ENCODE data around the gene UFD1. TPM values are rescaled to one million over a fixed set of nuclear protein-coding genes. Genes with fewer than 3 reads are reported as not detected.
A peak's percentile ranks its signal among the peaks of the same experiment; 100 is the strongest.

Gene UFD1
- total and polyA plus RNA-seq, 2 of the 4 experiments (the other 2 are of a cell fraction): 149 to 152 TPM

DNA sequence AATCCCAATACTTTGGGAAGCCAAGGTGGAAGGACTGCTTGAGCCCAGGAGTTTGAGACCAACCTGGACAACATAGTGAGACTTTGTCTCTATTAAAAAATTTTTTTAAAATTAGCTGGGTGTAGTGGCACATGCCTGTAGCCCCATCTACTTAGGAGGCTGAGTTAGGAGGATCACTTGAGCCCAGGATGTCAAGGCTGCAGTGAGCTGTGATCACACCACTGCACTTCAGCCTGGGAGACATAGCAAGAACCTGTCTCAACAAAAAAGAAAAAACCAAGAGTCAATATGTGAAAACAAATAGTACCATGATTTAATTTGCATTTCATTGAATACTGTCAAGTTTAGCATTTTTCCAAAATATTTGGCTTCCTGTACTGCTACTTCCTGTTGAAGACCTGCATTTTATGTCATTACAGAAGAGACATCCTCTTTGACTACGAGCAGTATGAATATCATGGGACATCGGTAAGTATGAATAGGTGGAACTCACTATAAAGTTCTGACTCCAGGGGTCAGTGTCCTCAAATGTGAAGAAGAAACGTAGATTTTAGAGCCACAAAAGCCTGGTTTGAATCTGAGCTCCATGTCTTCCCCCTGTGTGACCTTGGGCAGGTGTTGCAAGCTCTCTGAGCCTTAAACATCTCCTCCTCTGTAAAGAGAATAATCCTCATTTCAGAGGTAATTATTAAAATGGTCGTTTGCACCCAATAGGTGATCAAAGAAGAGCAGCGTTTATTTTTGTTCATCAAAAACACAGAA, 16.8 kb upstream of the UFD1 start (continued):
- TF ChIP-seq RAD21 (IDR thresholded peaks at IDR 0.05; ENCODE audit: low read length): peak; percentile 39

- Histone ChIP-seq H2AK5ac (ENCODE audit: low read depth, low read length) (no peak overlapping the region), H3K27me3 (ENCODE audit: control insufficient read depth, insufficient read depth, low read length) (no peaks in the 10 kb centered on the region), H2BK120ac (ENCODE audit: low read depth, low read length) (no peak overlapping the region), H4K20me1 (ENCODE audit: insufficient read depth, low read length) (no peaks in the 10 kb centered on the region), H3K23ac (ENCODE audit: low read depth, low read length) (no peak overlapping the region), H3K18ac (ENCODE audit: low read depth, low read length) (no peak overlapping the region), H4K5ac (ENCODE audit: low read depth, low read length) (no peak overlapping the region), H4K91ac (ENCODE audit: insufficient read depth, low read depth, low read length) (no peak overlapping the region), H3K36me3 (ENCODE audit: control insufficient read depth, insufficient read depth, low read length) (peaks cover 3% of the 10 kb centered on the region), H3K4me2 (ENCODE audit: low read depth, low read length) (no peak overlapping the region), H2BK15ac (ENCODE audit: low read depth, low read length) (no peak overlapping the region), H3K56ac (ENCODE audit: extremely low read depth, insufficient read depth, low read length) (no peak overlapping the region), H2BK5ac (ENCODE audit: low read depth, low read length, poor library complexity, severe bottlenecking) (no peak overlapping the region), H3K9me3 (ENCODE audit: control insufficient read depth, insufficient read depth, low read length) (no peaks in the 10 kb centered on the region), H3K9ac (ENCODE audit: low read depth, low read length) (no peak overlapping the region), H3K4ac (ENCODE audit: low read depth, low read length) (no peak overlapping the region), H2AFZ (replicated peaks; ENCODE audit: low read length, poor library complexity) (no peak overlapping the region), H2AK9ac (replicated peaks; ENCODE audit: low read depth, low read length, poor library complexity) (no peak overlapping the region), H3K14ac (replicated peaks; ENCODE audit: low read depth, low read length) (no peak overlapping the region), H4K8ac (ENCODE audit: low read depth in 2 of 2, low read length in 2 of 2) (no peak overlapping the region), H3K4me1 (ENCODE audit: control insufficient read depth, insufficient read depth, low read length) (peaks cover 3% of the 10 kb centered on the region), H2BK20ac (ENCODE audit: low read depth, low read length) (no peak overlapping the region), H3K79me1 (ENCODE audit: low read depth in 1 of 2, low read length in 2 of 2) (no peaks in the 10 kb centered on the region), H3K9me1 (ENCODE audit: insufficient read depth, low read length) (peaks cover 4% of the 10 kb centered on the region; the same call in 1 of the 2 replicates), H3K27ac (ENCODE audit: insufficient read depth, low read length) (no peak overlapping the region), H3K4me3 (ENCODE audit: insufficient read depth, low read depth, low read length) (no peak overlapping the region)
- WGBS, 2 experiments (ENCODE audit: extremely low coverage in 2 of 2, insufficient read length in 1 of 2): 100% methylated on average over 5 of the region's 6 CpGs; no CpG with 5 or more reads in 1 of the 2 experiments
- CTCF ChIA-PET: no interaction called here
- dilution Hi-C loops (cut with HindIII; ENCODE audit: low sequenced_read_pairs, unreplicated experiment): no loop called here
- DNase-seq (no peak), ATAC-seq (ENCODE audit: low read depth) (no peak)
- in situ Hi-C loops (cut with MboI; ENCODE audit: low sequenced_read_pairs): no loop called here
- BruUV-seq (replicated peaks): no TSS peak
- intact Hi-C loops (cut with micrococcal nuclease): no loop called here
- POLR2A ChIA-PET (ENCODE audit: unreplicated experiment): no interaction called here
- TF ChIP-seq MAFK (IDR thresholded peaks at IDR 0.05; ENCODE audit: low read depth, low read length) (no peak), MAZ (IDR thresholded peaks at IDR 0.05; ENCODE audit: borderline replicate concordance, low read depth, low read length) (no peak), SMC3 (IDR thresholded peaks at IDR 0.05; ENCODE audit: low read depth, low read length) (no peak), CEBPB (IDR thresholded peaks at IDR 0.05; ENCODE audit: low read depth, low read length) (no peak), USF2 (IDR thresholded peaks at IDR 0.05; ENCODE audit: low read depth, low read length) (no peak), FOS (IDR thresholded peaks at IDR 0.05; ENCODE audit: low read depth, low read length) (no peak), RFX5 (IDR thresholded peaks at IDR 0.05; ENCODE audit: low read depth, low read length) (no peak), POLR2A (IDR thresholded peaks at IDR 0.05; ENCODE audit: low read depth, low read length) (no peak), MXI1 (IDR thresholded peaks at IDR 0.05; ENCODE audit: borderline replicate concordance, low read depth, low read length) (no peak), NFE2L2 (IDR thresholded peaks at IDR 0.05; ENCODE audit: low read depth, low read length) (no peak), RAD21 (IDR thresholded peaks at IDR 0.05; ENCODE audit: low read length) (no peak)
- TF ChIP-seq, protein P1, sequence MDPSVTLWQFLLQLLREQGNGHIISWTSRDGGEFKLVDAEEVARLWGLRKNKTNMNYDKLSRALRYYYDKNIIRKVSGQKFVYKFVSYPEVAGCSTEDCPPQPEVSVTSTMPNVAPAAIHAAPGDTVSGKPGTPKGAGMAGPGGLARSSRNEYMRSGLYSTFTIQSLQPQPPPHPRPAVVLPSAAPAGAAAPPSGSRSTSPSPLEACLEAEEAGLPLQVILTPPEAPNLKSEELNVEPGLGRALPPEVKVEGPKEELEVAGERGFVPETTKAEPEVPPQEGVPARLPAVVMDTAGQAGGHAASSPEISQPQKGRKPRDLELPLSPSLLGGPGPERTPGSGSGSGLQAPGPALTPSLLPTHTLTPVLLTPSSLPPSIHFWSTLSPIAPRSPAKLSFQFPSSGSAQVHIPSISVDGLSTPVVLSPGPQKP (IDR thresholded peaks at IDR 0.05; ENCODE audit: borderline replicate concordance, low read depth, low read length): no peak
- TF ChIP-seq, protein P2, sequence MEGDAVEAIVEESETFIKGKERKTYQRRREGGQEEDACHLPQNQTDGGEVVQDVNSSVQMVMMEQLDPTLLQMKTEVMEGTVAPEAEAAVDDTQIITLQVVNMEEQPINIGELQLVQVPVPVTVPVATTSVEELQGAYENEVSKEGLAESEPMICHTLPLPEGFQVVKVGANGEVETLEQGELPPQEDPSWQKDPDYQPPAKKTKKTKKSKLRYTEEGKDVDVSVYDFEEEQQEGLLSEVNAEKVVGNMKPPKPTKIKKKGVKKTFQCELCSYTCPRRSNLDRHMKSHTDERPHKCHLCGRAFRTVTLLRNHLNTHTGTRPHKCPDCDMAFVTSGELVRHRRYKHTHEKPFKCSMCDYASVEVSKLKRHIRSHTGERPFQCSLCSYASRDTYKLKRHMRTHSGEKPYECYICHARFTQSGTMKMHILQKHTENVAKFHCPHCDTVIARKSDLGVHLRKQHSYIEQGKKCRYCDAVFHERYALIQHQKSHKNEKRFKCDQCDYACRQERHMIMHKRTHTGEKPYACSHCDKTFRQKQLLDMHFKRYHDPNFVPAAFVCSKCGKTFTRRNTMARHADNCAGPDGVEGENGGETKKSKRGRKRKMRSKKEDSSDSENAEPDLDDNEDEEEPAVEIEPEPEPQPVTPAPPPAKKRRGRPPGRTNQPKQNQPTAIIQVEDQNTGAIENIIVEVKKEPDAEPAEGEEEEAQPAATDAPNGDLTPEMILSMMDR (conservative IDR thresholded peaks at IDR 0.05; ENCODE audit: low read depth, low read length): no peak
Measured at GRCh38 chr22:19494676-19495173, 15.7 kb upstream of the UFD1 start.
